HL-60 (cell line): ENCODE measurements around the gene ATP12A.

Source experiments
- DNase-seq, 2 experiments: peaks; one replicate each; pipeline ENCODE4 v3.0.0-alpha.2; 2010 to 2020; ENCODE audit warnings: low read depth in 1 of 2, low spot score in 1 of 2
- H3K27ac ChIP-seq: fragments of 250-450 bp; sonication (Bioruptor Pico); replicated peaks from 2 replicates; pipeline ENCODE4 v1.5.1; 2020; ENCODE audit warnings: mild to moderate bottlenecking, moderate library complexity
- H3K27me3 ChIP-seq: fragments of 250-450 bp; sonication (Bioruptor Pico); 2 replicates; pipeline ENCODE4 v1.5.1; 2021; ENCODE audit warnings: mild to moderate bottlenecking, moderate library complexity; ENCODE audit not compliant: insufficient read depth, poor library complexity, severe bottlenecking
- H3K4me3 ChIP-seq: replicated peaks from 2 replicates; pipeline ENCODE4 v1.5.1; 2011; ENCODE audit warnings: mild to moderate bottlenecking, control low read depth, low read length; ENCODE audit not compliant: insufficient read depth
- GABPA ChIP-seq: IDR thresholded peaks from 2 replicates; pipeline ENCODE4 v1.6.1; 2012; ENCODE audit warnings: low read depth
- POLR2AphosphoS5 ChIP-seq: IDR thresholded peaks from 2 replicates; pipeline ENCODE4 v1.6.1; 2012; ENCODE audit warnings: low read depth
- SPI1 ChIP-seq: IDR thresholded peaks from 2 replicates; pipeline ENCODE4 v1.6.1; 2012; ENCODE audit warnings: low read depth, mild to moderate bottlenecking, borderline replicate concordance
- TF ChIP-seq, protein P1 (sequence below): IDR thresholded peaks from one replicate; pipeline ENCODE4 v1.5.1; 2011; ENCODE audit warnings: low read length, control low read depth, inconsistent platforms; ENCODE audit not compliant: insufficient read depth
- TF ChIP-seq, protein P2 (sequence below): IDR thresholded peaks from 2 replicates; pipeline ENCODE4 v1.6.1; 2012; ENCODE audit warnings: low read depth; ENCODE audit not compliant: insufficient replicate concordance

The ATP12A gene

DNA sequence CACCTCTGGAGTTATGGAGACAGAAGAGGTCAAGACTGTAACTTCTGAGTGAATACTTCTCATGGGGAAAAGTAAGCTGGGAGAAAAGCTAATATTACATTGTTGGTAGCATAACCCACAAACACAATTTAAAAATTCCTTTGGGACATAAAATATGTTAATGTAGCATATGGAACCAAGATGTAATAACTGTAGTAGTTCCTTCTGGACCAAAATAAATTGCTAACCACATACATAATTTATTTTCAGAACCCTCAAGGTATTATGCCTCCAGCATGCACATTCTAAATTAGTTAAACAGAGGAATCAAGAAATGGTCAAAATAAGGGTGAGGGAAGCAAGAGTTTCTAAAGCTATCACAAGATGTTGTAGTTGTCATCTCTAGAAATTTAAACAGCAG lies 79.0 kb downstream of the ATP12A start:
- no peak overlapping the region for H3K4me3 ChIP-seq
- H3K27ac ChIP-seq = no peak overlapping the region
- TF ChIP-seq GABPA (no peak), SPI1 (no peak), POLR2AphosphoS5 (no peak)
- TF ChIP-seq, protein P1, sequence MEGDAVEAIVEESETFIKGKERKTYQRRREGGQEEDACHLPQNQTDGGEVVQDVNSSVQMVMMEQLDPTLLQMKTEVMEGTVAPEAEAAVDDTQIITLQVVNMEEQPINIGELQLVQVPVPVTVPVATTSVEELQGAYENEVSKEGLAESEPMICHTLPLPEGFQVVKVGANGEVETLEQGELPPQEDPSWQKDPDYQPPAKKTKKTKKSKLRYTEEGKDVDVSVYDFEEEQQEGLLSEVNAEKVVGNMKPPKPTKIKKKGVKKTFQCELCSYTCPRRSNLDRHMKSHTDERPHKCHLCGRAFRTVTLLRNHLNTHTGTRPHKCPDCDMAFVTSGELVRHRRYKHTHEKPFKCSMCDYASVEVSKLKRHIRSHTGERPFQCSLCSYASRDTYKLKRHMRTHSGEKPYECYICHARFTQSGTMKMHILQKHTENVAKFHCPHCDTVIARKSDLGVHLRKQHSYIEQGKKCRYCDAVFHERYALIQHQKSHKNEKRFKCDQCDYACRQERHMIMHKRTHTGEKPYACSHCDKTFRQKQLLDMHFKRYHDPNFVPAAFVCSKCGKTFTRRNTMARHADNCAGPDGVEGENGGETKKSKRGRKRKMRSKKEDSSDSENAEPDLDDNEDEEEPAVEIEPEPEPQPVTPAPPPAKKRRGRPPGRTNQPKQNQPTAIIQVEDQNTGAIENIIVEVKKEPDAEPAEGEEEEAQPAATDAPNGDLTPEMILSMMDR = no peak
- TF ChIP-seq, protein P2, sequence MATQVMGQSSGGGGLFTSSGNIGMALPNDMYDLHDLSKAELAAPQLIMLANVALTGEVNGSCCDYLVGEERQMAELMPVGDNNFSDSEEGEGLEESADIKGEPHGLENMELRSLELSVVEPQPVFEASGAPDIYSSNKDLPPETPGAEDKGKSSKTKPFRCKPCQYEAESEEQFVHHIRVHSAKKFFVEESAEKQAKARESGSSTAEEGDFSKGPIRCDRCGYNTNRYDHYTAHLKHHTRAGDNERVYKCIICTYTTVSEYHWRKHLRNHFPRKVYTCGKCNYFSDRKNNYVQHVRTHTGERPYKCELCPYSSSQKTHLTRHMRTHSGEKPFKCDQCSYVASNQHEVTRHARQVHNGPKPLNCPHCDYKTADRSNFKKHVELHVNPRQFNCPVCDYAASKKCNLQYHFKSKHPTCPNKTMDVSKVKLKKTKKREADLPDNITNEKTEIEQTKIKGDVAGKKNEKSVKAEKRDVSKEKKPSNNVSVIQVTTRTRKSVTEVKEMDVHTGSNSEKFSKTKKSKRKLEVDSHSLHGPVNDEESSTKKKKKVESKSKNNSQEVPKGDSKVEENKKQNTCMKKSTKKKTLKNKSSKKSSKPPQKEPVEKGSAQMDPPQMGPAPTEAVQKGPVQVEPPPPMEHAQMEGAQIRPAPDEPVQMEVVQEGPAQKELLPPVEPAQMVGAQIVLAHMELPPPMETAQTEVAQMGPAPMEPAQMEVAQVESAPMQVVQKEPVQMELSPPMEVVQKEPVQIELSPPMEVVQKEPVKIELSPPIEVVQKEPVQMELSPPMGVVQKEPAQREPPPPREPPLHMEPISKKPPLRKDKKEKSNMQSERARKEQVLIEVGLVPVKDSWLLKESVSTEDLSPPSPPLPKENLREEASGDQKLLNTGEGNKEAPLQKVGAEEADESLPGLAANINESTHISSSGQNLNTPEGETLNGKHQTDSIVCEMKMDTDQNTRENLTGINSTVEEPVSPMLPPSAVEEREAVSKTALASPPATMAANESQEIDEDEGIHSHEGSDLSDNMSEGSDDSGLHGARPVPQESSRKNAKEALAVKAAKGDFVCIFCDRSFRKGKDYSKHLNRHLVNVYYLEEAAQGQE = no peak
- peaks cover 11% of the 10 kb centered on the region for H3K27me3 ChIP-seq
- no peak for DNase-seq
